Panc1 (cell line): ENCODE results near the gene TAP2. TPM values are rescaled to one million over a fixed set of nuclear protein-coding genes. Genes with fewer than 3 reads are reported as not detected.
"Not testable (repeated sequence)": the region's sequence is repeated elsewhere in the genome, so short reads cannot be mapped to it uniquely, and the experiment has no call there.

Experiments
- ATAC-seq: fragments of 200-7000 bp; cut with Tn5 transposase; 2 replicates; pipeline ENCODE4 v1.9.1; 2020; ENCODE audit warnings: mild to moderate bottlenecking, moderate library complexity
- BruUV-seq: library from RNA; stranded (reverse); fragments of 400-500 nt; replicated peaks from 2 replicates; lab custom pipeline; 2021; lab: Mats Ljungman, UMichigan
- CTCF ChIA-PET: fragments of 300-600 bp; sonication (Branson Sonifier 250); formaldehyde crosslinking; loops from one replicate; lab custom pipeline; 2022; ENCODE audit warnings: antibody characterized with exemption; lab: Charles Lee
- POLR2A ChIA-PET: fragments of 300-600 bp; sonication (Branson Sonifier 250); formaldehyde crosslinking; loops from one replicate; lab custom pipeline; 2022; ENCODE audit warnings: antibody characterized with exemption; lab: Charles Lee
- DNase-seq: peaks from one replicate; pipeline ENCODE4 v3.0.0-alpha.2; 2010; ENCODE audit warnings: low read depth, low spot score
- H3K27ac ChIP-seq: 2 replicates; pipeline ENCODE4 v1.5.1; 2011; ENCODE audit warnings: mild to moderate bottlenecking, low read length, inconsistent platforms
- H3K27me3 ChIP-seq: fragments of 200-500 bp; sonication (Bioruptor generic); 2 replicates; pipeline ENCODE4 v1.6.0; 2014; ENCODE audit warnings: low read length, inconsistent platforms; ENCODE audit not compliant: control insufficient read depth, insufficient read depth
- H3K36me3 ChIP-seq: fragments of 200-500 bp; sonication (Bioruptor generic); 2 replicates; pipeline ENCODE4 v1.5.1; 2014; ENCODE audit warnings: inconsistent platforms, mild to moderate bottlenecking, low read length, moderate library complexity; ENCODE audit not compliant: control insufficient read depth, insufficient read depth
- H3K4me1 ChIP-seq: 2 replicates; pipeline ENCODE4 v1.5.1; 2011; ENCODE audit warnings: inconsistent platforms, mild to moderate bottlenecking, low read length, moderate library complexity; ENCODE audit not compliant: control insufficient read depth, insufficient read depth
- H3K4me3 ChIP-seq, 2 experiments: 2 replicates each; pipeline ENCODE4 v1.5.1; 2011 to 2012; ENCODE audit warnings: low read depth in 2 of 2, low read length in 2 of 2, mild to moderate bottlenecking in 2 of 2, inconsistent platforms in 1 of 2, moderate library complexity in 1 of 2
- H3K9me3 ChIP-seq: fragments of 200-500 bp; sonication (Bioruptor generic); 2 replicates; pipeline ENCODE4 v1.5.1; 2014; ENCODE audit warnings: low read depth, mild to moderate bottlenecking, inconsistent platforms, low read length, moderate library complexity; ENCODE audit not compliant: control insufficient read depth, insufficient read depth
- POLR2AphosphoS5 ChIP-seq: IDR thresholded peaks from 2 replicates; pipeline ENCODE4 v1.6.1; 2012; ENCODE audit warnings: mild to moderate bottlenecking, low read depth, low read length, moderate library complexity
- SIN3A ChIP-seq: IDR thresholded peaks from 2 replicates; pipeline ENCODE4 v1.6.1; 2012; ENCODE audit warnings: low read depth, mild to moderate bottlenecking, low read length, moderate library complexity, borderline replicate concordance; ENCODE audit not compliant: insufficient read depth
- TCF7L2 ChIP-seq: IDR thresholded peaks from 2 replicates; pipeline ENCODE4 v1.6.1; 2011; ENCODE audit warnings: mild to moderate bottlenecking, low read depth, low read length, inconsistent platforms
- in situ Hi-C: cut with HindIII; loops from 2 replicates; pipeline ENCODE4 v1.10.0; 2016; ENCODE audit warnings: low sequenced_read_pairs, low pct_unique_long_range_greater_than_20kb
- intact Hi-C: fragments of 100-400 bp; cut with micrococcal nuclease; formaldehyde crosslinking; loops from one replicate; pipeline ENCODE4 v1.10.0; 2022; ENCODE audit not compliant: unreplicated experiment
- total RNA-seq: library from RNA; stranded (reverse); gene quantifications from one replicate; pipeline ENCODE4 v1.2.1, GENCODE V29; 2021; ENCODE audit not compliant: unreplicated experiment
- TF ChIP-seq, protein P1 (sequence below): fragments of 450-650 bp; IDR thresholded peaks from 2 replicates; pipeline ENCODE4 v1.5.1; 2017; ENCODE audit warnings: mild to moderate bottlenecking
- TF ChIP-seq, protein P2 (sequence below), 2 experiments: IDR thresholded peaks; 2 replicates each; pipeline ENCODE4 v1.6.1; 2011 to 2012; ENCODE audit warnings: low read depth in 2 of 2, control low read depth in 1 of 2, low read length in 1 of 2, mild to moderate bottlenecking in 1 of 2, moderate library complexity in 1 of 2; ENCODE audit not compliant: insufficient read depth in 1 of 2

Gene TAP2
- total RNA-seq, 1 experiment from 2014 or later: 93.6 TPM

DNA sequence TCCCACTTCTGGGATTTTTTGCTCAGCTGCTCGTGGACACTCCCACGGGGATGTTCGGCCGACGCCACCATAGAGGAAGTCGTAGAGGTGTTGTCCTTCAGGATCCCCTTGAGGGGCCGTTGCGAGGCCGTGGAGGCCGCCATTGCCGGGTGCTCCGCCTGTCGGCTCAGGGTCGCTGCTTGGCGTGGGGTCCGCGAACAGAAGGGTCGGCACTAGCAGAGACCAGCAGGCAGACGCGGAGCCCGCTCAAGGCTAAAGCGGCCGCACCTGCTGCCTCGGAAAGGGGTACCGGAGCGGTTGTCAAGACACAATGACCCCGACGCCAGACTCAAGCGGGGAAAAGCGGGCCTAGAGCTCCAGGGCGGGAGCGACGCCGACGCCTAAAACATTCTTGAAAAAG lies 41.2 kb upstream of the TAP2 start:
- ATAC-seq (no peak), DNase-seq (no peak)
- Histone ChIP-seq H3K27me3 (peaks cover 5% of the 10 kb centered on the region), H3K4me3 (no peak overlapping the region), H3K9me3 (no peaks in the 10 kb centered on the region), H3K36me3 (no peaks in the 10 kb centered on the region), H3K27ac (no peak overlapping the region), H3K4me1 (no peaks in the 10 kb centered on the region)
- ChIA-PET CTCF (interaction anchor here (0.7 kb wide), 1 partner anchor 240 kb away, joined by 5 read pairs; no protein-coding TSS in a partner anchor), POLR2A (no interaction called here)
- intact Hi-C loops: no loop called here
- TF ChIP-seq, protein P1, sequence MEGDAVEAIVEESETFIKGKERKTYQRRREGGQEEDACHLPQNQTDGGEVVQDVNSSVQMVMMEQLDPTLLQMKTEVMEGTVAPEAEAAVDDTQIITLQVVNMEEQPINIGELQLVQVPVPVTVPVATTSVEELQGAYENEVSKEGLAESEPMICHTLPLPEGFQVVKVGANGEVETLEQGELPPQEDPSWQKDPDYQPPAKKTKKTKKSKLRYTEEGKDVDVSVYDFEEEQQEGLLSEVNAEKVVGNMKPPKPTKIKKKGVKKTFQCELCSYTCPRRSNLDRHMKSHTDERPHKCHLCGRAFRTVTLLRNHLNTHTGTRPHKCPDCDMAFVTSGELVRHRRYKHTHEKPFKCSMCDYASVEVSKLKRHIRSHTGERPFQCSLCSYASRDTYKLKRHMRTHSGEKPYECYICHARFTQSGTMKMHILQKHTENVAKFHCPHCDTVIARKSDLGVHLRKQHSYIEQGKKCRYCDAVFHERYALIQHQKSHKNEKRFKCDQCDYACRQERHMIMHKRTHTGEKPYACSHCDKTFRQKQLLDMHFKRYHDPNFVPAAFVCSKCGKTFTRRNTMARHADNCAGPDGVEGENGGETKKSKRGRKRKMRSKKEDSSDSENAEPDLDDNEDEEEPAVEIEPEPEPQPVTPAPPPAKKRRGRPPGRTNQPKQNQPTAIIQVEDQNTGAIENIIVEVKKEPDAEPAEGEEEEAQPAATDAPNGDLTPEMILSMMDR: no peak
- no peak for TF ChIP-seq TCF7L2
- TF ChIP-seq SIN3A: no peak
- TF ChIP-seq POLR2AphosphoS5: no peak
- TF ChIP-seq, protein P2, sequence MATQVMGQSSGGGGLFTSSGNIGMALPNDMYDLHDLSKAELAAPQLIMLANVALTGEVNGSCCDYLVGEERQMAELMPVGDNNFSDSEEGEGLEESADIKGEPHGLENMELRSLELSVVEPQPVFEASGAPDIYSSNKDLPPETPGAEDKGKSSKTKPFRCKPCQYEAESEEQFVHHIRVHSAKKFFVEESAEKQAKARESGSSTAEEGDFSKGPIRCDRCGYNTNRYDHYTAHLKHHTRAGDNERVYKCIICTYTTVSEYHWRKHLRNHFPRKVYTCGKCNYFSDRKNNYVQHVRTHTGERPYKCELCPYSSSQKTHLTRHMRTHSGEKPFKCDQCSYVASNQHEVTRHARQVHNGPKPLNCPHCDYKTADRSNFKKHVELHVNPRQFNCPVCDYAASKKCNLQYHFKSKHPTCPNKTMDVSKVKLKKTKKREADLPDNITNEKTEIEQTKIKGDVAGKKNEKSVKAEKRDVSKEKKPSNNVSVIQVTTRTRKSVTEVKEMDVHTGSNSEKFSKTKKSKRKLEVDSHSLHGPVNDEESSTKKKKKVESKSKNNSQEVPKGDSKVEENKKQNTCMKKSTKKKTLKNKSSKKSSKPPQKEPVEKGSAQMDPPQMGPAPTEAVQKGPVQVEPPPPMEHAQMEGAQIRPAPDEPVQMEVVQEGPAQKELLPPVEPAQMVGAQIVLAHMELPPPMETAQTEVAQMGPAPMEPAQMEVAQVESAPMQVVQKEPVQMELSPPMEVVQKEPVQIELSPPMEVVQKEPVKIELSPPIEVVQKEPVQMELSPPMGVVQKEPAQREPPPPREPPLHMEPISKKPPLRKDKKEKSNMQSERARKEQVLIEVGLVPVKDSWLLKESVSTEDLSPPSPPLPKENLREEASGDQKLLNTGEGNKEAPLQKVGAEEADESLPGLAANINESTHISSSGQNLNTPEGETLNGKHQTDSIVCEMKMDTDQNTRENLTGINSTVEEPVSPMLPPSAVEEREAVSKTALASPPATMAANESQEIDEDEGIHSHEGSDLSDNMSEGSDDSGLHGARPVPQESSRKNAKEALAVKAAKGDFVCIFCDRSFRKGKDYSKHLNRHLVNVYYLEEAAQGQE (IDR thresholded peaks at IDR 0.05; ENCODE audit: insufficient read depth in 1 of 2, low read depth in 2 of 2, low read length in 1 of 2): no peak
- in situ Hi-C loops: no loop called here
- no TSS peak for BruUV-seq

DNA sequence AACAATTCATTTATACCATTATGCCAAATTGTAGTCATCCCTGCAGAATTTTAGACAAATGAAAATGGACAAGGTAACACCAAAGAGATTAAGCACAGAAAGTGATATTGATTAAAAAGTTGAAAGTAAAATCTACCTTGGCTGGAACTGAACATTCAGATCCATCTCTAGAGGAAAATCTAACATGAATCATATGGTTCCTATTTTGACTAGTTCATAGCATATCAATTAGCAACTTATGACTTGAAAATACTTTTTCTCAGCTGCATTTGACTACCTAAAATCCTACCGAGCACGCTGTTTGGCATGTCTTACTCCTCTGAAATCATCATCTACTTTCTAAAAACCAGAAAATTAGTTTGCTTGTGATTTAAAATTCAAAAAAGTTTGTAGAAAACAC lies 38.1 kb upstream of the TAP2 start:
- no peak for ATAC-seq
- BruUV-seq: no TSS peak
- intact Hi-C loops: no loop called here
- H3K4me3 ChIP-seq: no peak overlapping the region
- in situ Hi-C loops: no loop called here
- ChIA-PET POLR2A (interaction anchor here (0.7 kb wide), 1 partner anchor 23 kb away, joined by 3 read pairs; the partner anchor contains the start of gene TAP1), CTCF (no interaction called here)
- no peaks in the 10 kb centered on the region for H3K36me3 ChIP-seq
- no peaks in the 10 kb centered on the region for H3K9me3 ChIP-seq
- no peaks in the 10 kb centered on the region for H3K4me1 ChIP-seq
- DNase-seq: no peak
- H3K27me3 ChIP-seq: peaks cover 5% of the 10 kb centered on the region
- H3K27ac ChIP-seq: no peak overlapping the region
- TF ChIP-seq SIN3A: no peak
- TF ChIP-seq, protein P1: no peak
- TF ChIP-seq, protein P2 (IDR thresholded peaks at IDR 0.05; ENCODE audit: insufficient read depth in 1 of 2, low read depth in 2 of 2, low read length in 1 of 2): no peak
- no peak for TF ChIP-seq TCF7L2
- no peak for TF ChIP-seq POLR2AphosphoS5

DNA sequence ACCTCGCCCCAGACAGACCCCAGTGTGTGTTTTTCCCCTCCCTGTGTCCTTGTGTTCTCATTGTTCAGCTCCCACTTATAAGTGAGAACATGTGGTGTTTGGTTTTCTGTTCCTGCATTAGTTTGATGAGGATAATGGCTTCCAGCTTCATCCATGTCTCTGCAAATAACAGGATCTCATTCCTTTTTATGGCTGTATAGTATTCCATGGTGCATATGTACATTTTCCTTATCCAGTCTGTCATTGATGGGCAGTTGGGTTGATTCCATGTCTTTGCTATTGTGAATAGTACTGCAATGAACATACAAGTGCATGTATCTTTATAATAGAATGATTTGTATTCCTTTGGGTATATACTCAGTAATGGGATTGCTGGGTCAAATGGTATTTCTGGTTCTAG lies 35.4 kb upstream of the TAP2 start:
- H3K9me3 ChIP-seq, DNase-seq, in situ Hi-C loops, BruUV-seq, H3K4me3 ChIP-seq, H3K27ac ChIP-seq, H3K36me3 ChIP-seq, CTCF ChIA-PET, H3K4me1 ChIP-seq, intact Hi-C loops, ATAC-seq: not testable (repeated sequence)
- POLR2A ChIA-PET: interaction anchor here (0.6 kb wide), 1 partner anchor 70 kb away, joined by 9 read pairs; no protein-coding TSS in a partner anchor
- peaks cover 15% of the 10 kb centered on the region for H3K27me3 ChIP-seq
